ENCODE data around the gene RASGRF1. TPM values are rescaled to one million over a fixed set of nuclear protein-coding genes. Genes with fewer than 3 reads are reported as not detected.

Gene RASGRF1
- total RNA-seq, 4 donors from 2014 or later = 0.80 TPM; not detected in 3

GRCh38 chr15:79066391-79067071, 24.0 kb downstream of the RASGRF1 start:
- no peaks in the 10 kb centered on the region for H3K27me3 ChIP-seq
- H3K36me3 ChIP-seq = no peaks in the 10 kb centered on the region
- no peak overlapping the region for H3K27ac ChIP-seq
- no peaks in the 10 kb centered on the region for H3K9me3 ChIP-seq
- DNase-seq (ENCODE audit: low spot score in 2 of 2) = no peak
- H3K4me1 ChIP-seq = no peaks in the 10 kb centered on the region
- 81% methylated on average over 6 of the region's 6 CpGs for WGBS
- H3K4me3 ChIP-seq = no peak overlapping the region
- TF ChIP-seq POLR2AphosphoS5 (IDR thresholded peaks at IDR 0.05) (no peak), EP300 (IDR thresholded peaks at IDR 0.05) (no peak), POLR2A (IDR thresholded peaks at IDR 0.05) (no peak), CTCF (IDR thresholded peaks at IDR 0.05) (no peak)

- Histone ChIP-seq H3K4me1 (no peaks in the 10 kb centered on the region), H3K36me3 (no peaks in the 10 kb centered on the region), H3K27ac (no peak overlapping the region), H3K4me3 (no peak overlapping the region), H3K27me3 (no peaks in the 10 kb centered on the region), H3K9me3 (no peaks in the 10 kb centered on the region)
- WGBS = 79% methylated on average over 7 of the region's 8 CpGs
- TF ChIP-seq CTCF (IDR thresholded peaks at IDR 0.05) (no peak), POLR2A (IDR thresholded peaks at IDR 0.05) (no peak), POLR2AphosphoS5 (IDR thresholded peaks at IDR 0.05) (no peak)
- DNase-seq (ENCODE audit: low spot score in 2 of 2) = no peak
Observed at GRCh38 chr15:79065706-79066376, 24.7 kb downstream of the RASGRF1 start.

- Histone ChIP-seq H3K27ac (no peak overlapping the region), H3K36me3 (no peaks in the 10 kb centered on the region), H3K27me3 (no peaks in the 10 kb centered on the region), H3K4me3 (no peak overlapping the region), H3K4me1 (no peaks in the 10 kb centered on the region), H3K9me3 (no peaks in the 10 kb centered on the region)
- WGBS = 55% methylated on average over 5 of the region's 5 CpGs
- no peak for DNase-seq (ENCODE audit: low spot score in 2 of 2)
- no peak for TF ChIP-seq POLR2AphosphoS5 (IDR thresholded peaks at IDR 0.05)
- TF ChIP-seq POLR2A (IDR thresholded peaks at IDR 0.05) = no peak
- no peak for TF ChIP-seq CTCF (IDR thresholded peaks at IDR 0.05)
- TF ChIP-seq EP300 (IDR thresholded peaks at IDR 0.05) = no peak
Observed at GRCh38 chr15:79065361-79065705, 25.2 kb downstream of the RASGRF1 start.

- TF ChIP-seq POLR2A (IDR thresholded peaks at IDR 0.05) = no peak
- TF ChIP-seq EP300 (IDR thresholded peaks at IDR 0.05) = no peak
- TF ChIP-seq CTCF (IDR thresholded peaks at IDR 0.05) = no peak
- no peak for TF ChIP-seq POLR2AphosphoS5 (IDR thresholded peaks at IDR 0.05)
- 87% methylated on average over 6 of the region's 6 CpGs for WGBS
Observed at GRCh38 chr15:79064496-79064895, 26.1 kb downstream of the RASGRF1 start.

GRCh38 chr15:79060175-79060574, 30.4 kb downstream of the RASGRF1 start:
- H3K9me3 ChIP-seq = no peaks in the 10 kb centered on the region
- no peak for TF ChIP-seq POLR2A (IDR thresholded peaks at IDR 0.05)
- no peak for TF ChIP-seq POLR2AphosphoS5 (IDR thresholded peaks at IDR 0.05)
- no peak for TF ChIP-seq CTCF (IDR thresholded peaks at IDR 0.05)
- TF ChIP-seq EP300 (IDR thresholded peaks at IDR 0.05) = no peak
- DNase-seq (ENCODE audit: low spot score in 2 of 2) = no peak
- H3K4me1 ChIP-seq = no peaks in the 10 kb centered on the region
- 76% methylated on average over 4 of the region's 4 CpGs for WGBS
- no peaks in the 10 kb centered on the region for H3K36me3 ChIP-seq
- H3K27ac ChIP-seq = no peak overlapping the region
- H3K4me3 ChIP-seq = no peak overlapping the region
- H3K27me3 ChIP-seq = peaks cover 20% of the 10 kb centered on the region

More at GRCh38 chr15:79064496-79064895, 26.1 kb downstream of the RASGRF1 start:
- Histone ChIP-seq H3K4me3 (no peak overlapping the region), H3K9me3 (no peaks in the 10 kb centered on the region), H3K27ac (no peak overlapping the region), H3K36me3 (no peaks in the 10 kb centered on the region), H3K4me1 (no peaks in the 10 kb centered on the region), H3K27me3 (no peaks in the 10 kb centered on the region)
- no peak for DNase-seq (ENCODE audit: low spot score in 2 of 2)
